A549 (cell line): ENCODE data around the gene NDC80. TPM values are rescaled to one million over a fixed set of nuclear protein-coding genes. Genes with fewer than 3 reads are reported as not detected.

ENCODE experiments used
- ATAC-seq, 2 experiments: fragments of 200-7000 bp in 1 of 2; fragments of >200 bp in 1 of 2; cut with Nextera tagmentation in 1 of 2; cut with Tn5 transposase in 1 of 2; 3 replicates each; pipeline versions ENCODE4 v1.8.0 to v1.9.1; 2018 to 2020; ENCODE audit warnings: mild to moderate bottlenecking in 1 of 2, moderate library complexity in 1 of 2
- CTCF ChIA-PET: fragments of 300-600 bp; sonication (Branson Sonifier 250); formaldehyde crosslinking; extraction: SDS; loops from one replicate; lab custom pipeline; 2021; ENCODE audit warnings: antibody characterized with exemption, inconsistent platforms; lab: Yijun Ruan, JAX
- POLR2A ChIA-PET: fragments of 350-600 bp; formaldehyde crosslinking; extraction: SDS; loops from one replicate; lab custom pipeline; 2021; ENCODE audit warnings: antibody characterized with exemption, inconsistent platforms; lab: Yijun Ruan, JAX
- DNase-seq, 2 experiments: peaks; one replicate each; pipeline versions ENCODE4 v3.0.0 to v3.0.0-alpha.2; 2011 to 2016; ENCODE audit warnings: low read depth in 1 of 2, low spot score in 1 of 2
- FAIRE-seq: peaks from 2 replicates; lab custom pipeline; 2011; peaks lifted over from hg19 to GRCh38; lab: Jason Lieb, UNC
- H3K27ac ChIP-seq, 2 experiments: fragments of >200 bp; sonication (Bioruptor Twin); formaldehyde crosslinking; 3 replicates each; pipeline ENCODE4 v1.5.1; 2016 to 2017
- H3K4me1 ChIP-seq: fragments of >200 bp; sonication (Bioruptor Twin); formaldehyde crosslinking; 3 replicates; pipeline ENCODE4 v1.6.1; 2016
- H3K4me2 ChIP-seq: fragments of >200 bp; sonication (Bioruptor Twin); formaldehyde crosslinking; 3 replicates; pipeline ENCODE4 v1.6.1; 2016
- H3K4me3 ChIP-seq: fragments of >200 bp; sonication (Bioruptor Twin); formaldehyde crosslinking; 3 replicates; pipeline ENCODE4 v1.5.1; 2016
- H3K9me3 ChIP-seq: fragments of >200 bp; sonication (Bioruptor Twin); formaldehyde crosslinking; 3 replicates; pipeline ENCODE4 v1.6.1; 2016
- BCL3 ChIP-seq: fragments of >200 bp; sonication (Bioruptor Twin); formaldehyde crosslinking; IDR thresholded peaks from 3 replicates; pipeline ENCODE4 v1.6.1; 2016
- BHLHE40 ChIP-seq: IDR thresholded peaks from 2 replicates; pipeline ENCODE4 v1.6.1; 2012; ENCODE audit warnings: low read depth, low read length, inconsistent platforms
- CBX2 ChIP-seq: fragments of 200-600 bp; sonication (generic); IDR thresholded peaks from 2 replicates; pipeline ENCODE4 v1.6.1; 2016; ENCODE audit warnings: low read depth, mild to moderate bottlenecking, borderline replicate concordance
- CBX8 ChIP-seq: fragments of 200-600 bp; sonication (generic); IDR thresholded peaks from 2 replicates; pipeline ENCODE4 v1.6.1; 2016
- CEBPB ChIP-seq, 2 experiments: fragments of >200 bp in 1 of 2; sonication (Bioruptor Twin) in 1 of 2; formaldehyde crosslinking in 1 of 2; IDR thresholded peaks; 2 replicates each; pipeline ENCODE4 v1.6.1; 2012 to 2016
- EHMT2 ChIP-seq: fragments of 200-600 bp; sonication (generic); IDR thresholded peaks from 2 replicates; pipeline ENCODE4 v1.6.1; 2016; ENCODE audit warnings: antibody characterized with exemption, low read depth, mild to moderate bottlenecking, moderate library complexity
- ELK1 ChIP-seq: fragments of 150-350 bp; IDR thresholded peaks from 2 replicates; pipeline ENCODE4 v1.6.1; 2014; ENCODE audit warnings: low read depth, mild to moderate bottlenecking, low read length
- ESRRA ChIP-seq: fragments of 150-350 bp; IDR thresholded peaks from 2 replicates; pipeline ENCODE4 v1.6.1; 2014; ENCODE audit warnings: mild to moderate bottlenecking, low read length, borderline replicate concordance
- FOSB ChIP-seq: fragments of 250-450 bp; sonication (Bioruptor Pico); IDR thresholded peaks from 2 replicates; pipeline ENCODE4 v1.5.0; 2020; ENCODE audit warnings: mild to moderate bottlenecking, moderate library complexity
- FOXS1 ChIP-seq: fragments of 250-450 bp; sonication (Bioruptor Pico); IDR thresholded peaks from 2 replicates; pipeline ENCODE4 v1.5.0; 2020; ENCODE audit warnings: mild to moderate bottlenecking, moderate library complexity
- HEYL ChIP-seq: fragments of 250-450 bp; sonication (Bioruptor Pico); IDR thresholded peaks from 2 replicates; pipeline ENCODE4 v1.8.0; 2021; ENCODE audit warnings: mild to moderate bottlenecking, moderate library complexity
- HOXB13 ChIP-seq: fragments of 250-450 bp; sonication (Bioruptor Pico); IDR thresholded peaks from 2 replicates; pipeline ENCODE4 v1.5.0; 2020; ENCODE audit warnings: low read depth, mild to moderate bottlenecking, moderate library complexity
- JUN ChIP-seq, 2 experiments: fragments of >200 bp; sonication (Bioruptor Twin); formaldehyde crosslinking; IDR thresholded peaks; 2 replicates in 1 of 2; 3 replicates in 1 of 2; pipeline ENCODE4 v1.6.1; 2016 to 2017
- JUNB ChIP-seq: fragments of >200 bp; sonication (Bioruptor Twin); formaldehyde crosslinking; IDR thresholded peaks from 2 replicates; pipeline ENCODE4 v1.6.1; 2016
- KDM1A ChIP-seq: fragments of 200-600 bp; sonication (generic); IDR thresholded peaks from 2 replicates; pipeline ENCODE4 v1.6.1; 2016; ENCODE audit warnings: low read depth, mild to moderate bottlenecking
- MAX ChIP-seq: IDR thresholded peaks from 2 replicates; pipeline ENCODE4 v1.6.1; 2012
- NFE2L2 ChIP-seq: fragments of 150-350 bp; conservative IDR thresholded peaks from 2 replicates; pipeline ENCODE4 v1.6.1; 2014; ENCODE audit warnings: low read length
- POLR2A ChIP-seq: IDR thresholded peaks from 2 replicates; pipeline ENCODE4 v1.6.1; 2012; ENCODE audit warnings: mild to moderate bottlenecking, low read length
- RAD21 ChIP-seq, 2 experiments: fragments of >200 bp in 1 of 2; sonication (Bioruptor Twin) in 1 of 2; formaldehyde crosslinking in 1 of 2; IDR thresholded peaks in 1 of 2; conservative IDR thresholded peaks in 1 of 2; 2 replicates in 1 of 2; 3 replicates in 1 of 2; pipeline ENCODE4 v1.6.1; 2012 to 2018; ENCODE audit warnings: inconsistent platforms in 1 of 2
- RCOR1 ChIP-seq: fragments of 150-350 bp; IDR thresholded peaks from 2 replicates; pipeline ENCODE4 v1.6.1; 2014; ENCODE audit warnings: antibody characterized with exemption, low read length, low read depth
- SREBF2 ChIP-seq: fragments of 450-650 bp; IDR thresholded peaks from 2 replicates; pipeline ENCODE4 v1.6.1; 2014; ENCODE audit warnings: mild to moderate bottlenecking, moderate library complexity
- TP53 ChIP-seq: fragments of 250-450 bp; sonication (Bioruptor Pico); IDR thresholded peaks from 2 replicates; pipeline ENCODE4 v1.5.0; 2021; ENCODE audit warnings: mild to moderate bottlenecking, moderate library complexity
- USF2 ChIP-seq: fragments of 450-650 bp; IDR thresholded peaks from 2 replicates; pipeline ENCODE4 v1.6.1; 2014; ENCODE audit warnings: antibody characterized with exemption
- ZC3H11A ChIP-seq: fragments of 450-650 bp; IDR thresholded peaks from 2 replicates; pipeline ENCODE4 v1.6.1; 2014; ENCODE audit warnings: antibody characterized with exemption, mild to moderate bottlenecking
- ZFP36 ChIP-seq: fragments of 450-650 bp; IDR thresholded peaks from 2 replicates; pipeline ENCODE4 v1.6.1; 2014; ENCODE audit warnings: borderline replicate concordance; ENCODE audit not compliant: partially characterized antibody
- WGBS: methylation state at CpG from one replicate; pipeline ENCODE4 v1.1.6; 2017; ENCODE audit errors: missing lambda C conversion rate; 5-methylcytosine and 5-hydroxymethylcytosine counted together
- polyA plus RNA-seq, 4 experiments: library from polyadenylated mRNA; depleted of rRNA in 3 of 4; stranded (reverse); fragments of >200 nt; fragmentation: RNase III in 1 of 4; extraction: RNeasy Plus Mini Kit Qiagen cat#74134 plus additional on column Dnase treatment in 1 of 4; gene quantifications; 2 replicates in 3 of 4; 3 replicates in 1 of 4; pipeline ENCODE4 v1.2.3, GENCODE V29; 2011 to 2017

The NDC80 gene
- polyA plus RNA-seq, 2 of the 4 experiments (the other 2 are of a cell fraction) = 11.1 to 20.2 TPM

- Histone ChIP-seq H3K4me3 (no peak overlapping the region), H3K9me3 (no peaks in the 10 kb centered on the region), H3K4me1 (peaks cover 20% of the 10 kb centered on the region; the same call in 2 of the 3 replicates), H3K27ac (peak overlapping the region; percentile 42 to 68; a peak in 4 of 6 replicates)
- ATAC-seq (no peak), FAIRE-seq (no peak)
- CTCF ChIA-PET = interaction anchor here (0.5 kb wide), 1 partner anchor 897 kb away, joined by 4 read pairs; no protein-coding TSS in a partner anchor
- POLR2A ChIA-PET = no interaction called here
- no peak for TF ChIP-seq KDM1A
- no peak for TF ChIP-seq ZC3H11A
- TF ChIP-seq RAD21 (conservative IDR thresholded peaks at IDR 0.05 in 1 of 2, IDR thresholded peaks at IDR 0.05 in 1 of 2) = no peak
- TF ChIP-seq USF2 = no peak
- TF ChIP-seq TP53 (CRISPR knock-in tag) = no peak
- TF ChIP-seq ESRRA = no peak
- TF ChIP-seq CBX2 = no peak
- TF ChIP-seq JUN (IDR thresholded peaks at IDR 0.05) = no peak
- no peak for TF ChIP-seq ELK1
- no peak for TF ChIP-seq FOSB
- no peak for TF ChIP-seq EHMT2
- TF ChIP-seq SREBF2 = no peak
- TF ChIP-seq RCOR1 = no peak
- no peak for TF ChIP-seq CEBPB (IDR thresholded peaks at IDR 0.05)
- no peak for TF ChIP-seq HEYL (CRISPR knock-in tag)
- TF ChIP-seq BCL3 = no peak
- TF ChIP-seq CBX8 = no peak
- TF ChIP-seq, all 56 proteins: peak for 0
- WGBS = 92% methylated on average over 3 of the region's 3 CpGs
- H3K4me2 ChIP-seq = peak overlapping the region; percentile 3; the same call in 2 of the 3 replicates
- DNase-seq = no peak
Measured at GRCh38 chr18:2589345-2590068, 18.1 kb downstream of the NDC80 start.

GRCh38 chr18:2590303-2590702, 18.9 kb downstream of the NDC80 start:
- no peak for TF ChIP-seq FOSB
- TF ChIP-seq JUNB = no peak
- no peak for TF ChIP-seq NFE2L2
- no peak for TF ChIP-seq FOXS1 (CRISPR knock-in tag)
- H3K4me3 ChIP-seq = no peak overlapping the region
- H3K27ac ChIP-seq = peak overlapping the region; percentile 24 to 38; a peak in 2 of 6 replicates
- no peaks in the 10 kb centered on the region for H3K9me3 ChIP-seq
- no peak for ATAC-seq
- CTCF ChIA-PET = no interaction called here
- FAIRE-seq = no peak
- WGBS = 95% methylated on average over 2 of the region's 2 CpGs
- POLR2A ChIA-PET = no interaction called here
- DNase-seq = no peak
- no peak overlapping the region for H3K4me2 ChIP-seq
- H3K4me1 ChIP-seq = peaks cover 20% of the 10 kb centered on the region; the same call in 2 of the 3 replicates

- Histone ChIP-seq H3K4me2 (no peak overlapping the region), H3K4me3 (no peak overlapping the region), H3K27ac (no peak overlapping the region), H3K9me3 (no peaks in the 10 kb centered on the region), H3K4me1 (peaks cover 4% of the 10 kb centered on the region; the same call in 2 of the 3 replicates)
- ATAC-seq (no peak), FAIRE-seq (no peak), DNase-seq (no peak)
- TF ChIP-seq BHLHE40 (no peak), ZFP36 (no peak), MAX (no peak), POLR2A (no peak), HOXB13 (no peak)
- CTCF ChIA-PET = no interaction called here
- WGBS = 97% methylated on average over 5 of the region's 5 CpGs
- POLR2A ChIA-PET = no interaction called here
Measured at GRCh38 chr18:2597639-2598038, 26.3 kb downstream of the NDC80 start.
